Osteoblast (primary cell): ENCODE results near the gene SLC22A16. TPM values are rescaled to one million over a fixed set of nuclear protein-coding genes. Genes with fewer than 3 reads are reported as not detected.

Experiments used
- DNase-seq: peaks from one replicate; pipeline ENCODE4 v3.0.0; 2011; ENCODE audit warnings: low spot score, mixed read lengths; ENCODE audit not compliant: insufficient read length; ENCODE audit errors: missing footprints
- H2AFZ ChIP-seq: 2 replicates; pipeline ENCODE4 v1.6.0; 2011; ENCODE audit warnings: mild to moderate bottlenecking, low read length
- H3K27ac ChIP-seq: 2 replicates; pipeline ENCODE4 v1.5.1; 2011; ENCODE audit warnings: mild to moderate bottlenecking, low read depth, low read length, moderate library complexity
- H3K27me3 ChIP-seq: 2 replicates; pipeline ENCODE4 v1.6.0; 2012; ENCODE audit warnings: mild to moderate bottlenecking, control low read depth, inconsistent platforms, low read length, moderate library complexity; ENCODE audit not compliant: insufficient read depth
- H3K36me3 ChIP-seq: 2 replicates; pipeline ENCODE4 v1.5.1; 2011; ENCODE audit warnings: mild to moderate bottlenecking, low read length, control low read depth, moderate library complexity; ENCODE audit not compliant: insufficient read depth
- H3K4me1 ChIP-seq: 2 replicates; pipeline ENCODE4 v1.5.1; 2011; ENCODE audit warnings: mild to moderate bottlenecking, low read length, control low read depth, moderate library complexity; ENCODE audit not compliant: insufficient read depth
- H3K4me2 ChIP-seq: 2 replicates; pipeline ENCODE4 v1.6.0; 2011; ENCODE audit warnings: mild to moderate bottlenecking, low read length; ENCODE audit not compliant: insufficient read depth
- H3K4me3 ChIP-seq: fragments of 200-600 bp; sonication (generic); 3 replicates; pipeline ENCODE4 v1.5.1; 2012; ENCODE audit warnings: mild to moderate bottlenecking, low read length, inconsistent platforms; ENCODE audit not compliant: insufficient read depth
- H3K79me2 ChIP-seq: 2 replicates; pipeline ENCODE4 v1.6.0; 2012; ENCODE audit warnings: mild to moderate bottlenecking, low read length, control low read depth, inconsistent platforms; ENCODE audit not compliant: insufficient read depth
- H3K9me3 ChIP-seq: 2 replicates; pipeline ENCODE4 v1.5.1; 2011; ENCODE audit warnings: low read depth, low read length, control low read depth
- H4K20me1 ChIP-seq: 2 replicates; pipeline ENCODE4 v1.6.0; 2012; ENCODE audit warnings: mild to moderate bottlenecking, low read length, control low read depth; ENCODE audit not compliant: insufficient read depth
- total RNA-seq: library from RNA; depleted of rRNA; stranded (reverse); fragments of >200 nt; gene quantifications from 2 replicates; pipeline ENCODE4 v1.2.3, GENCODE V29; 2012
- TF ChIP-seq, protein P1 (sequence below): IDR thresholded peaks from 2 replicates; pipeline ENCODE4 v1.5.1; 2011; ENCODE audit warnings: mild to moderate bottlenecking, low read depth, low read length, moderate library complexity; ENCODE audit errors: extremely low read depth

The SLC22A16 gene
- total RNA-seq, 1 donor: 0.36 TPM

DNA sequence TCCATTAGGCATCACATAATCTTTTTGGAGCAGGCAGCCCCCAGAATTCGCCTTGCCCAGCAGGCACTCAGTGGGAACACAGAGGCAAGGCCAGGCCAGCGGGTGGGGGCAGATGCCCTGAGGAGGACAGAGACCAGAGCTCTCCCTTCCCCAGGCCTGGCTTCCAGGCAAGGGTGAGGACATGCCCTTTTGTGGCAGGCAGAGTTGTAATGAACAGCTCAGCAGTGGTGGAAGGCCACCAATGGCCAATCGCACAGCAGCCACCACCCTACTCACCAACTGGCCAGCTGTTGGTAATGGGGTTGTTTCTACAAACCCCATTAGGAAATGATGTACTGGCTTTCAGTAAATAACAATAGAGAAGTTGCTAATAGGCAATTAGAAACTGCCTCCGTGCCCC is 45.7 kb downstream of the SLC22A16 start:
- TF ChIP-seq, protein P1, sequence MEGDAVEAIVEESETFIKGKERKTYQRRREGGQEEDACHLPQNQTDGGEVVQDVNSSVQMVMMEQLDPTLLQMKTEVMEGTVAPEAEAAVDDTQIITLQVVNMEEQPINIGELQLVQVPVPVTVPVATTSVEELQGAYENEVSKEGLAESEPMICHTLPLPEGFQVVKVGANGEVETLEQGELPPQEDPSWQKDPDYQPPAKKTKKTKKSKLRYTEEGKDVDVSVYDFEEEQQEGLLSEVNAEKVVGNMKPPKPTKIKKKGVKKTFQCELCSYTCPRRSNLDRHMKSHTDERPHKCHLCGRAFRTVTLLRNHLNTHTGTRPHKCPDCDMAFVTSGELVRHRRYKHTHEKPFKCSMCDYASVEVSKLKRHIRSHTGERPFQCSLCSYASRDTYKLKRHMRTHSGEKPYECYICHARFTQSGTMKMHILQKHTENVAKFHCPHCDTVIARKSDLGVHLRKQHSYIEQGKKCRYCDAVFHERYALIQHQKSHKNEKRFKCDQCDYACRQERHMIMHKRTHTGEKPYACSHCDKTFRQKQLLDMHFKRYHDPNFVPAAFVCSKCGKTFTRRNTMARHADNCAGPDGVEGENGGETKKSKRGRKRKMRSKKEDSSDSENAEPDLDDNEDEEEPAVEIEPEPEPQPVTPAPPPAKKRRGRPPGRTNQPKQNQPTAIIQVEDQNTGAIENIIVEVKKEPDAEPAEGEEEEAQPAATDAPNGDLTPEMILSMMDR: no peak
- no peak overlapping the region for H3K4me3 ChIP-seq
- no peaks in the 10 kb centered on the region for H3K9me3 ChIP-seq
- peaks cover 11% of the 10 kb centered on the region for H3K27me3 ChIP-seq
- H3K4me1 ChIP-seq: no peaks in the 10 kb centered on the region
- H2AFZ ChIP-seq: no peak overlapping the region
- no peak overlapping the region for H3K4me2 ChIP-seq
- DNase-seq: no peak
- H3K27ac ChIP-seq: no peak overlapping the region
- H3K79me2 ChIP-seq: no peaks in the 10 kb centered on the region
- H4K20me1 ChIP-seq: no peaks in the 10 kb centered on the region
- H3K36me3 ChIP-seq: no peaks in the 10 kb centered on the region

GRCh38 chr6:110430236-110430635 is 46.2 kb downstream of the SLC22A16 start:
- peaks cover 16% of the 10 kb centered on the region for H3K27me3 ChIP-seq
- no peak for DNase-seq
- no peak overlapping the region for H3K4me3 ChIP-seq
- TF ChIP-seq, protein P1: no peak
- no peak overlapping the region for H3K4me2 ChIP-seq
- H3K27ac ChIP-seq: no peak overlapping the region
- no peaks in the 10 kb centered on the region for H3K4me1 ChIP-seq
- H3K79me2 ChIP-seq: no peaks in the 10 kb centered on the region
- no peaks in the 10 kb centered on the region for H3K36me3 ChIP-seq
- no peak overlapping the region for H2AFZ ChIP-seq
- H3K9me3 ChIP-seq: no peaks in the 10 kb centered on the region
- H4K20me1 ChIP-seq: no peaks in the 10 kb centered on the region

- Histone ChIP-seq H3K36me3 (no peaks in the 10 kb centered on the region), H3K4me2 (no peak overlapping the region), H3K4me1 (no peaks in the 10 kb centered on the region), H3K27ac (no peak overlapping the region), H4K20me1 (no peaks in the 10 kb centered on the region), H3K4me3 (no peak overlapping the region), H3K79me2 (no peaks in the 10 kb centered on the region), H2AFZ (no peak overlapping the region), H3K9me3 (no peaks in the 10 kb centered on the region), H3K27me3 (peaks cover 24% of the 10 kb centered on the region)
- DNase-seq: no peak
- TF ChIP-seq, protein P1: no peak
Observed at GRCh38 chr6:110428153-110428552, 48.3 kb downstream of the SLC22A16 start.

GRCh38 chr6:110425816-110426215 is 50.6 kb downstream of the SLC22A16 start:
- Histone ChIP-seq H3K4me2 (no peak overlapping the region), H3K27me3 (peaks cover 19% of the 10 kb centered on the region), H3K4me3 (no peak overlapping the region), H3K4me1 (no peaks in the 10 kb centered on the region), H4K20me1 (no peaks in the 10 kb centered on the region), H3K36me3 (no peaks in the 10 kb centered on the region), H2AFZ (no peak overlapping the region), H3K9me3 (no peaks in the 10 kb centered on the region), H3K27ac (no peak overlapping the region), H3K79me2 (no peaks in the 10 kb centered on the region)
- TF ChIP-seq, protein P1: no peak
- no peak for DNase-seq
